Stromal cell of bone marrow (primary cell): ENCODE data around the gene SEC23B.

Experiments used
- DNase-seq: peaks from one replicate; pipeline ENCODE4 v3.0.0-alpha.2; 2012; ENCODE audit warnings: low read depth

Gene SEC23B

DNA sequence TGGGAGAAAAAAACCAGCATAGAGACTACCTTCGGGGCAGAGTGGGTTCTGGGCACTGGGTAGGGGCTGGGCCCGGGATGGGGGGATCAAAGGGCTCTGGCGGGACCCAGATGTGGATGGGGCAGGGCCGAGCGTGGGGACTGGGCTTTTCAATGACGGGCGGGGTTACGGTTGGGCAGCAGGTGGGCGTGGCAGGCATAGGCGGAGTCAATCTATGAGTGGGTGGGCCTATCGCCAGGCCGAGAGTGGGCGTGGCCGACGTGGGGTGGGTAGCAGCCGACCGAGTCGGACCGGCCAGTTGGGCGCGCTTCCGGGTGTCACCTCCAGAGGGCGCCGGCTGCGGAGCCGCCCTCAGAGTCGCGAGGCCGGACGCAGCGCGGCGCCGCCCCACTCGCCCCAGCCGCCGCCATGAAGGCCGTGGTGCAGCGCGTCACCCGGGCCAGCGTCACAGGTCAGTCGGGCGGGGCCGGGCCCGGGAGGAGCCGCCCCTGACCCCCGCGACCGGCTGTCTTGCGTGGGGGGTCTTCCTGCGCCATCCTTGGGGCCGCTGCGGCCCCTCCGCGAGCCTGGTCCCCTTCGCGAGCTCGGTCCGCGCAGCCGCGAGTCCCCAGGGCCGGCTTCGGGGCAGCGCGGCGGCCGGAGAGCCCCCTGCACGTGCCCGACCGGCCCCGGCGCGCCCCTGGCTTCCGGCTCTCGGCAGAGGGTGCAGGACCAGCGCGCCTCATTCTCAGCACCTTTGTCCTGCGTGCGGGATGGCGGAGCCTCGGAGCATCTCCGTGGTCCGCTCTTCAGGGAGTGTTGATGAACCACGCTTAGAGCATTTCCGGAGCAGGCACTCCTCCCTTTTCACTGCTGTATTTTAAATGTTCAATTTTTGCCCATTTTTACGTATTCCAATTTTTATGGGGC, 80.2 kb downstream of the SEC23B start, which contains the start of gene DTD1:
DTD1 (plus strand) TSS at position 390 of the 909 bp plus-strand sequence; CDS start at position 409, 19 bp downstream.
- DNase-seq = peak; percentile 73

DNA sequence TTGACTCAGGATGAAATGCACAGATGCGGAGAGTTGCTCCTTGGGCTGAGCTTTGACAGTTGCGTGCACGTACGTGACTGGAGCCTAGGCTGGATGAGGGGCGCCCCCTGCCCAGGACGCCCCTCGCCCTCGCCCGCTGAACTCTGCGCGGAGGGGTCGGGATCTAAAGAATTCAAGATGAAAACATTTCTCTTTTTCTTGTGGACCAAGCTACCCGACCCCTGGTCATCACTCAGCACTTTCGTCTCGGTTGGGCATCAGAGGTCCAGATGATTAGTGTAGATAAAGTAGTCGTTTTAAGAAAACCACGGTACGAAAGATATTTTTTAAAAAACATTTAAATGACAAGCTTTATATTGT, 80.8 kb downstream of the SEC23B start:
- DNase-seq = no peak

DNA sequence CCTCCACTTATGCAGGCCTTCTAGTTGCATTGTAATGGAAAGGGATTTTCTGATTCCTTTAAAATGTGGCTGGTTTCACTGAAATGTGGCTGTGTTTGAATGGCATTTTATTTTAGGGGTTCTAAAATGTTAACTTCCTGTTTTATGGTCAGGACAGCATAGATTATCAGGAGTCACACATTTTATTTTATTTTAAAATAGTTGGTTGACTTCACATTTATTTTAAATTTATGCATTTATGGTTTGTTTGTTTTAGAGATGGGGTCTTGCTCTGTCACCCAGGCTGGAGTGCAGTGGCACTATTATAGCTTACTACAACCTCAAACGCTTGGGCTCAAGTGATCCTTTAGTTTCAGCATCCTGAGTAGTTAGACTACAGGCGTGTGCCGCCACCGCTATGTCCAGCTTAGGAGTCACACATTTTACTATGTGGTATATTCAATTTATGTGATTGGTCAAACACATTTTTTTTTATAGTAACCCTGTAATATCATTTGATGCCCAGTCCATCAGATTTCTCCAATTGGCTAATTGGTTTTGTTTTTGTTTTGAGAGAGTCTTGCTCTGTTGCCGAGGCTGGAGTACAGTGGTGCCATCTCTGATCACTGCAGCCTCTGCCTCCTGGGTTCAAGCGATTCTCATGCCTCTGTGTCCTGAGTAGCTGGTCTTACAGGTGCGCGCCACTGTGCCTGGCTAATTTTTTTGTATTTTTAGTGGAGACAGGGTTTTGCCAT, 82.4 kb downstream of the SEC23B start:
- no peak for DNase-seq

- no peak for DNase-seq
Observed at GRCh38 chr20:18596270-18596669, 88.5 kb downstream of the SEC23B start.

DNA sequence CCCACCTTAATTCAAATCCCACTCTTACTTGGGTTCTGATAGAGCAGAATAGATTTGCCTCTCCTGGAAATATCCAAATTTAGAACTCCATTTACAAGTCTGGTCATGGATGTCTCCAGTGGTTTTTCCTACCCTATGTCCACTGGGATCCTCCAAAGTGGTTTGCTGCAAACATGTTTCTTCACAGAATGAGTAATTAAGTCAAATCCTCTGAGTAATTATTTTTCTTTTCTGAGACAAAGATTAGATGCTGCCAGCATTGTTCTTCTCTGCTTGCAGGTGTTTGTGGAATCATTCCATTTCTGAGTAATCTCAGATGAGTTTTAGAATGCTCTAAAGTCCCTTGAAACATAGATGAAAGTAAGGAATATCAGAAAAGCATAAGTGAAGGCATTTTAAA, 102.0 kb downstream of the SEC23B start:
- DNase-seq = no peak
